Measurements from ENCODE around the gene TRAF5.
A peak's percentile ranks its signal among the peaks of the same experiment; 100 is the strongest.
"Not testable (repeated sequence)": the region's sequence is repeated elsewhere in the genome, so short reads cannot be mapped to it uniquely, and the experiment has no call there.

Gene TRAF5

GRCh38 chr1:211347077-211347844 is 20.6 kb downstream of the TRAF5 start:
- no peak for DNase-seq (ENCODE audit: low read depth in 2 of 2)

GRCh38 chr1:211348547-211348946 is 21.9 kb downstream of the TRAF5 start:
- no peak for DNase-seq (ENCODE audit: low read depth in 2 of 2)

- DNase-seq (ENCODE audit: low read depth in 2 of 2): no peak
Observed at GRCh38 chr1:211349741-211350140, 23.1 kb downstream of the TRAF5 start.

- not testable (repeated sequence) for DNase-seq (ENCODE audit: low read depth in 2 of 2)
Observed at GRCh38 chr1:211352055-211352454, 25.4 kb downstream of the TRAF5 start.

- no peak for DNase-seq (ENCODE audit: low read depth in 2 of 2)
Observed at GRCh38 chr1:211352465-211352864, 25.8 kb downstream of the TRAF5 start.

GRCh38 chr1:211352985-211353515 is 26.4 kb downstream of the TRAF5 start:
- peak; percentile 21 to 33 for DNase-seq (ENCODE audit: low read depth in 2 of 2)

- DNase-seq (ENCODE audit: low read depth in 2 of 2): no peak
Observed at GRCh38 chr1:211353562-211354212, 27.1 kb downstream of the TRAF5 start.

- DNase-seq (ENCODE audit: low read depth in 2 of 2): no peak
Observed at GRCh38 chr1:211355873-211356272, 29.2 kb downstream of the TRAF5 start.

GRCh38 chr1:211356723-211357407 is 30.2 kb downstream of the TRAF5 start:
- no peak for DNase-seq (ENCODE audit: low read depth in 2 of 2)

GRCh38 chr1:211358685-211359084 is 32.1 kb downstream of the TRAF5 start:
- DNase-seq (ENCODE audit: low read depth in 2 of 2): no peak

GRCh38 chr1:211359876-211360275 is 33.2 kb downstream of the TRAF5 start:
- no peak for DNase-seq (ENCODE audit: low read depth in 2 of 2)

- DNase-seq (ENCODE audit: low read depth in 2 of 2): no peak
Observed at GRCh38 chr1:211361202-211361601, 34.6 kb downstream of the TRAF5 start.

GRCh38 chr1:211369640-211370039 is 43.0 kb downstream of the TRAF5 start:
- DNase-seq (ENCODE audit: low read depth in 2 of 2): no peak

GRCh38 chr1:211370669-211371068 is 44.0 kb downstream of the TRAF5 start:
- no peak for DNase-seq (ENCODE audit: low read depth in 2 of 2)

- DNase-seq (ENCODE audit: low read depth in 2 of 2): no peak
Observed at GRCh38 chr1:211371406-211372105, 44.9 kb downstream of the TRAF5 start.

GRCh38 chr1:211372463-211372862 is 45.8 kb downstream of the TRAF5 start:
- no peak for DNase-seq (ENCODE audit: low read depth in 2 of 2)

GRCh38 chr1:211375146-211375818 is 48.6 kb downstream of the TRAF5 start:
- no peak for DNase-seq (ENCODE audit: low read depth in 2 of 2)

- no peak for DNase-seq (ENCODE audit: low read depth in 2 of 2)
Observed at GRCh38 chr1:211375949-211376348, 49.3 kb downstream of the TRAF5 start.

- DNase-seq (ENCODE audit: low read depth in 2 of 2): no peak
Observed at GRCh38 chr1:211376807-211377470, 50.3 kb downstream of the TRAF5 start.

GRCh38 chr1:211377539-211378450 is 51.2 kb downstream of the TRAF5 start:
- no peak for DNase-seq (ENCODE audit: low read depth in 2 of 2)
